ENCODE data around the gene HSDL1. TPM values are rescaled to one million over a fixed set of nuclear protein-coding genes. Genes with fewer than 3 reads are reported as not detected.

The HSDL1 gene
- total and polyA plus RNA-seq, 2 of the 8 experiments (the other 6 are each of a cell fraction or from before 2014, with no cell fraction given) = 25.0 to 55.7 TPM

DNA sequence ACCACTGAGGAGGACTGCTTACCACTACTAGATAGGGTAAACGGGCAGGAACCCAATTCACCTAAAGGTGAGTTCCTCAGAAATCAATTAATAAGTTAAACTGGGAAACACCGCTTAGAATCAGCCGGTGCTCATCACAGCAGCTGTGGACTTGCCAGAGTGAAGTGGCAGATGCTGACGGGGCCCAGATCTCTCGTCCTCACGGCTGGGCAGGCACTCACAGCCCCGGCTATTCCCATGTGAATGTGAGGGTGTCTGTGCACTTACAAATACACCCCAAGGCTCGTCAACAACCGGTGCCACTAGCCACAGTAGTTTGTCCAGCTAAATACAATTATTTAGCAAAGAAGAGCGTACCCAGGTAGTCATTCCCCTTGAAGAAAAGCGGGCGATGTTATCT, 58.0 kb downstream of the HSDL1 start:
- H3K9ac ChIP-seq (replicated peaks in 1 of 4; ENCODE audit: extremely low read depth in 1 of 4, low read depth in 3 of 4, low read length in 3 of 4) = no peak overlapping the region
- H3K18ac ChIP-seq (ENCODE audit: extremely low read depth, low read length) = no peak overlapping the region
- 90% methylated on average over 12 of the region's 12 CpGs; no CpG with 5 or more reads in 1 of the 2 experiments for WGBS, 2 experiments (ENCODE audit: extremely low coverage in 1 of 2, insufficient coverage in 1 of 2, insufficient read length in 1 of 2, insufficient replicate concordance in 2 of 2, low coverage in 1 of 2, low lambda C conversion rate in 2 of 2, missing lambda C conversion rate in 1 of 2)
- H3K27ac ChIP-seq (ENCODE audit: low read depth, low read length) = no peak overlapping the region
- CTCF ChIA-PET (ENCODE audit: partially characterized antibody) = interaction anchor here (0.6 to 10.5 kb wide), 11 partner anchors 12 to 1063 kb away, joined by 3 to 93 read pairs (median 4); partner anchors contain the start of gene MBTPS1
- no peak overlapping the region for H3K4me3 ChIP-seq (ENCODE audit: extremely low read depth in 1 of 4, insufficient read depth in 2 of 4, low read depth in 3 of 4, low read length in 4 of 4)
- no peak overlapping the region for H2AFZ ChIP-seq (ENCODE audit: low read length)
- H4K5ac ChIP-seq (ENCODE audit: insufficient read length, low read depth, low read length) = no peak overlapping the region
- POLR2A ChIA-PET (ENCODE audit: partially characterized antibody) = interaction anchor here (0.9 kb wide), 1 partner anchor 10 kb away, joined by 4 read pairs; no protein-coding TSS in a partner anchor
- peaks cover 17 to 62% (median 44%) of the 10 kb centered on the region in 4 experiments; a peak in 7 of 8 replicates for H3K36me3 ChIP-seq (ENCODE audit: control insufficient read depth in 2 of 4, insufficient read depth in 4 of 4, low read length in 3 of 4)
- H3K79me2 ChIP-seq (ENCODE audit: control insufficient read depth in 1 of 2, insufficient read depth in 2 of 2, low read length in 2 of 2) = no peaks in the 10 kb centered on the region
- no peak overlapping the region for H4K8ac ChIP-seq (ENCODE audit: extremely low read depth, insufficient read depth, low read length)
- H3K79me1 ChIP-seq (ENCODE audit: low read depth, low read length) = no peaks in the 10 kb centered on the region; the same call in 1 of the 2 replicates
- TF ChIP-seq SIN3A (conservative IDR thresholded peaks at IDR 0.05 in 1 of 2, IDR thresholded peaks at IDR 0.05 in 1 of 2; ENCODE audit: low read depth in 1 of 2, low read length in 2 of 2) = no peak
- TF ChIP-seq SP1 (IDR thresholded peaks at IDR 0.05; ENCODE audit: low read depth, low read length) = no peak
- TF ChIP-seq ASH2L (IDR thresholded peaks at IDR 0.05; ENCODE audit: low read length) = no peak
- no peak for TF ChIP-seq EP300 (IDR thresholded peaks at IDR 0.05; ENCODE audit: borderline replicate concordance in 1 of 2, low read depth in 2 of 2, low read length in 2 of 2)
- H3K4me2 ChIP-seq (ENCODE audit: insufficient read depth in 1 of 2, low read depth in 2 of 2, low read length in 2 of 2) = no peak overlapping the region
- H3K14ac ChIP-seq (ENCODE audit: insufficient read length) = no peak overlapping the region
- peaks cover 0 to 6% of the 10 kb centered on the region in 2 experiments for H4K20me1 ChIP-seq (replicated peaks in 1 of 2; ENCODE audit: control insufficient read depth in 1 of 2, insufficient read depth in 2 of 2, low read length in 2 of 2)
- H3K23ac ChIP-seq (ENCODE audit: insufficient read length) = no peak overlapping the region
- no peak overlapping the region for H2BK5ac ChIP-seq (ENCODE audit: low read depth, low read length)
- FAIRE-seq (no peak), DNase-seq (ENCODE audit: low read depth in 1 of 2, low spot score in 2 of 2) (no peak)
- no peak overlapping the region for H2BK120ac ChIP-seq (replicated peaks; ENCODE audit: low read depth, low read length)
- no peak overlapping the region for H4K91ac ChIP-seq (replicated peaks; ENCODE audit: insufficient read length, low read length)
- H2BK15ac ChIP-seq (ENCODE audit: low read length) = no peak overlapping the region
- no peaks in the 10 kb centered on the region for H3K27me3 ChIP-seq (replicated peaks in 1 of 4; ENCODE audit: control insufficient read depth in 3 of 4, extremely low read depth in 1 of 4, insufficient read depth in 3 of 4, low read length in 3 of 4)
- no peak overlapping the region for H2AK5ac ChIP-seq (ENCODE audit: low read depth, low read length)
- H3K56ac ChIP-seq (replicated peaks; ENCODE audit: insufficient read length, low read depth, low read length) = no peak overlapping the region
- no peak overlapping the region for H2BK20ac ChIP-seq (ENCODE audit: low read length)
- H3K4me1 ChIP-seq (replicated peaks in 1 of 4; ENCODE audit: control insufficient read depth in 3 of 4, insufficient read depth in 4 of 4, low read length in 3 of 4) = no peaks in the 10 kb centered on the region
- H3K23me2 ChIP-seq (ENCODE audit: low read depth, low read length) = no peaks in the 10 kb centered on the region
- H2BK12ac ChIP-seq (ENCODE audit: low read depth, low read length) = no peak overlapping the region
- H3K4ac ChIP-seq (replicated peaks; ENCODE audit: insufficient read length, low read depth, low read length) = no peak overlapping the region
- H3K9me3 ChIP-seq (ENCODE audit: insufficient read depth in 2 of 2, low read depth in 1 of 2, low read length in 1 of 2) = no peaks in the 10 kb centered on the region
